ENCODE data around the gene TMCO2.

GRCh38 chr1:40255231-40255630, 7.5 kb downstream of the TMCO2 start:
- TF ChIP-seq CTCF (IDR thresholded peaks at IDR 0.05; ENCODE audit: low read length) = no peak
- no peak for TF ChIP-seq EZH2 (optimal IDR thresholded peaks at IDR 0.05; ENCODE audit: low read depth, low read length)
